K562 (cell line): ENCODE data around the gene FRMD5. TPM values are rescaled to one million over a fixed set of nuclear protein-coding genes. Genes with fewer than 3 reads are reported as not detected.

Experiments used
- ADNP ChIP-seq: fragments of 200-800 bp; sonication (Bioruptor generic); IDR thresholded peaks from 2 replicates; pipeline ENCODE4 v1.6.1; 2016; ENCODE audit warnings: missing genetic modification characterization, missing compliant biosample characterization
- CBX1 ChIP-seq: sonication (generic); IDR thresholded peaks from 2 replicates; pipeline ENCODE4 v1.6.1; 2016; ENCODE audit warnings: antibody characterized with exemption, low read depth, mild to moderate bottlenecking
- CREM ChIP-seq: IDR thresholded peaks from 2 replicates; pipeline ENCODE4 v1.6.1; 2014; ENCODE audit warnings: antibody characterized with exemption, low read depth
- E2F3 ChIP-seq: fragments of 250-450 bp; sonication (Bioruptor Pico); IDR thresholded peaks from 2 replicates; pipeline ENCODE4 v1.4.0; 2020; ENCODE audit warnings: mild to moderate bottlenecking
- GATAD2A ChIP-seq: fragments of 450-650 bp; IDR thresholded peaks from 2 replicates; pipeline ENCODE4 v1.6.1; 2017
- GTF2A2 ChIP-seq: IDR thresholded peaks from 2 replicates; pipeline ENCODE4 v1.6.1; 2016; ENCODE audit warnings: mild to moderate bottlenecking, missing genetic modification characterization, missing compliant biosample characterization
- GTF2F1 ChIP-seq: IDR thresholded peaks from 2 replicates; pipeline ENCODE4 v1.6.1; 2011; ENCODE audit warnings: low read depth, low read length, improper control_type of control experiment
- KDM5B ChIP-seq: fragments of 200-600 bp; sonication (generic); IDR thresholded peaks from 2 replicates; pipeline ENCODE4 v1.6.1; 2012; ENCODE audit warnings: low read depth, mild to moderate bottlenecking, moderate library complexity, low read length, control low read depth, inconsistent platforms; ENCODE audit not compliant: insufficient replicate concordance
- KHSRP ChIP-seq: fragments of 450-650 bp; IDR thresholded peaks from 2 replicates; pipeline ENCODE4 v1.6.1; 2017
- MAFK ChIP-seq: IDR thresholded peaks from 2 replicates; pipeline ENCODE4 v1.6.1; 2011; ENCODE audit warnings: low read length, improper control_type of control experiment
- MTA1 ChIP-seq: fragments of 450-650 bp; IDR thresholded peaks from 2 replicates; pipeline ENCODE4 v1.6.1; 2017; ENCODE audit warnings: borderline replicate concordance
- NELFE ChIP-seq: IDR thresholded peaks from 2 replicates; pipeline ENCODE4 v1.6.1; 2011; ENCODE audit warnings: mild to moderate bottlenecking; ENCODE audit not compliant: insufficient read depth, insufficient read length
- NFIC ChIP-seq: fragments of 450-650 bp; IDR thresholded peaks from 2 replicates; pipeline ENCODE4 v1.6.1; 2017; ENCODE audit warnings: mild to moderate bottlenecking, inconsistent platforms
- PRMT5 ChIP-seq: sonication (generic); formaldehyde crosslinking; IDR thresholded peaks from 2 replicates; pipeline ENCODE4 v1.5.0; 2020; ENCODE audit warnings: missing genetic modification reagents
- RBM17 ChIP-seq: fragments of 200-400 bp; formaldehyde crosslinking; IDR thresholded peaks from 2 replicates; pipeline ENCODE4 v1.6.1; 2017; ENCODE audit warnings: low read depth, mild to moderate bottlenecking, low read length, borderline replicate concordance
- SRSF3 ChIP-seq: fragments of 200-400 bp; formaldehyde crosslinking; IDR thresholded peaks from 2 replicates; pipeline ENCODE4 v1.6.1; 2016; ENCODE audit warnings: mild to moderate bottlenecking, low read length, moderate library complexity; ENCODE audit not compliant: insufficient read depth
- TAF7 ChIP-seq: fragments of 450-650 bp; IDR thresholded peaks from 2 replicates; pipeline ENCODE4 v1.6.1; 2016; ENCODE audit warnings: missing genetic modification characterization, missing compliant biosample characterization
- U2AF2 ChIP-seq: fragments of 200-400 bp; formaldehyde crosslinking; optimal IDR thresholded peaks from 2 replicates; pipeline ENCODE3; 2017; ENCODE audit warnings: low read depth, mild to moderate bottlenecking, low read length
- ZFP36 ChIP-seq: fragments of 150-350 bp; IDR thresholded peaks from 2 replicates; pipeline ENCODE4 v1.6.1; 2018; ENCODE audit warnings: low read length, low read depth; ENCODE audit not compliant: partially characterized antibody
- ZNF174 ChIP-seq: fragments of 250-450 bp; sonication (Bioruptor Pico); IDR thresholded peaks from 2 replicates; pipeline ENCODE4 v1.4.0; 2020; ENCODE audit warnings: mild to moderate bottlenecking
- ZNF175 ChIP-seq: fragments of 200-800 bp; sonication (Bioruptor generic); IDR thresholded peaks from 2 replicates; pipeline ENCODE4 v1.6.1; 2016; ENCODE audit warnings: low read depth, mild to moderate bottlenecking, missing genetic modification characterization, missing compliant biosample characterization
- ZNF24 ChIP-seq: fragments of 450-650 bp; IDR thresholded peaks from 2 replicates; pipeline ENCODE4 v1.6.1; 2016
- ZNF830 ChIP-seq: fragments of 250-450 bp; sonication (Bioruptor Pico); IDR thresholded peaks from 2 replicates; pipeline ENCODE4 v1.5.0; 2021; ENCODE audit warnings: mild to moderate bottlenecking
- polyA plus RNA-seq, 8 experiments: library from polyadenylated mRNA; depleted of rRNA in 4 of 8; stranded (reverse) in 5 of 8; unstranded in 3 of 8; fragments of >200 nt; fragmentation: Nextera tagmentation in 2 of 8; fragmentation: Illumina TruSeq in 1 of 8; extraction: Ambion mirVana in 2 of 8; extraction: Trizol in 1 of 8; gene quantifications; 2 replicates each; pipeline versions ENCODE4 v1.2.1 to v1.2.3, GENCODE V29; 2011 to 2014; ENCODE audit warnings: inconsistent platforms in 1 of 8, missing spikeins in 1 of 8
- total RNA-seq, 7 experiments: library from RNA; depleted of rRNA in 6 of 7; stranded (reverse); fragments of >200 nt in 6 of 7; fragmentation: Illumina TruSeq in 2 of 7; extraction: Trizol in 2 of 7; gene quantifications; 2 replicates each; pipeline versions ENCODE4 v1.2.1 to v1.2.3, GENCODE V29; 2011 to 2021; ENCODE audit warnings: low replicate concordance in 1 of 7
- TF ChIP-seq, protein P1 (sequence below): fragments of 250-450 bp; sonication (Bioruptor Pico); IDR thresholded peaks from 2 replicates; pipeline ENCODE4 v1.8.0; 2021; ENCODE audit warnings: borderline replicate concordance, mild to moderate bottlenecking, moderate library complexity; ENCODE audit not compliant: poor library complexity, severe bottlenecking
- TF ChIP-seq, protein P2 (sequence below): fragments of 450-650 bp; IDR thresholded peaks from 2 replicates; pipeline ENCODE4 v1.6.1; 2018; ENCODE audit not compliant: partially characterized antibody
- TF ChIP-seq, protein P3 (sequence below): fragments of 250-450 bp; sonication (Bioruptor Pico); IDR thresholded peaks from 2 replicates; pipeline ENCODE4 v1.8.0; 2021; ENCODE audit warnings: mild to moderate bottlenecking, moderate library complexity

FRMD5 gene
- total and polyA plus RNA-seq, 9 of the 15 experiments (the other 6 are each of a cell fraction or from before 2014, with no cell fraction given), result 0.13 to 0.38 TPM; not detected in 7

DNA sequence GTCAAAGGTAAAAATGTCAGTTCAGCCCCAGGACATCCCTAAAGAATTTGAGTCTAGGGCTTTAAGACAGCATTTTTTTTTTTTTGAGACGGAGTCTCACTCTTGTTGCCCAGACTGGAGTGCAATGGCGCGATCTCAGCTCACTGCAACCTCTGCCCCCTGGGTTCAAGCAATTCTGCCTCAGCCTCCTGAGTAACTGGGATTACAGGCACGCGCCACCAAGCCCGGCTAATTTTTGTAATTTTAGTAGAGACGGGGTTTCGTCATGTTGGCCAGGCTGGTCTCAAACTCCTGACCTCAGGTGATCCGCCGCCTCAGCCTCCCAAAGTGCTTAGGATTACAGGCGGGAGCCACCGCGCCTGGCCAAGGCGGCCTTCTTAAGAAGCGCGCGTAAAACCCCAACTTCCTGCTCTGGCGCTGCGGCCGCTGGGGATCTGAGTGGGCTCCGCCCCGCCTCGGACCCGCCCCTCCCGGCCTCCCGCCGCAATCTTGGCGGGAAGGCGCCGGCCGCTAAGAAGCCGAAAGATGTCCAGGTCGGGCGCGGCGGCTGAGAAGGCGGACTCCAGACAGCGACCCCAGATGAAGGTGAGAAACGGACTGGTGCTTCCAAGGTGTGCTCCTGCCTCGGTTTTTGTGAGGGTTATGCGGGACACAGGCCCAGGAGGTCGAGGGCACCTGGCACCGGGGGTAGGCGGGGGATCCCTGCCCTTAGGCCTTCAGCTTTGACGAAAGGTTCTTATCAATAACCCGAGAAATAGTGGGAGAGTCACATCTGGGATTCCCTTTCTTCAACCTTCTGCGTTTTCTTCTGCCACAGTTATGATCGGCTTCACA lies 368.3 kb downstream of the FRMD5 start, which contains the start of gene WDR76 (continued):
- TF ChIP-seq U2AF2, result no peak
- TF ChIP-seq CBX1, result peak; percentile 76
- TF ChIP-seq ZNF175 (CRISPR knock-in tag), result peak; percentile 72
- TF ChIP-seq ADNP (tag), result peak; percentile 83; the same call in 1 of the 2 replicates
- TF ChIP-seq ZNF174, result no peak
- peak; percentile 98 for TF ChIP-seq E2F3
- TF ChIP-seq SRSF3, result no peak
- TF ChIP-seq, protein P1, sequence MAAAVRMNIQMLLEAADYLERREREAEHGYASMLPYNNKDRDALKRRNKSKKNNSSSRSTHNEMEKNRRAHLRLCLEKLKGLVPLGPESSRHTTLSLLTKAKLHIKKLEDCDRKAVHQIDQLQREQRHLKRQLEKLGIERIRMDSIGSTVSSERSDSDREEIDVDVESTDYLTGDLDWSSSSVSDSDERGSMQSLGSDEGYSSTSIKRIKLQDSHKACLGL (CRISPR knock-in tag), result no peak
- TF ChIP-seq CREM, result no peak
- 0 out of 2 replicates have a peak, but pooled peaks have one; percentile 34 for TF ChIP-seq TAF7 (tag)
- peak; percentile 57 for TF ChIP-seq KDM5B
- TF ChIP-seq, protein P2, sequence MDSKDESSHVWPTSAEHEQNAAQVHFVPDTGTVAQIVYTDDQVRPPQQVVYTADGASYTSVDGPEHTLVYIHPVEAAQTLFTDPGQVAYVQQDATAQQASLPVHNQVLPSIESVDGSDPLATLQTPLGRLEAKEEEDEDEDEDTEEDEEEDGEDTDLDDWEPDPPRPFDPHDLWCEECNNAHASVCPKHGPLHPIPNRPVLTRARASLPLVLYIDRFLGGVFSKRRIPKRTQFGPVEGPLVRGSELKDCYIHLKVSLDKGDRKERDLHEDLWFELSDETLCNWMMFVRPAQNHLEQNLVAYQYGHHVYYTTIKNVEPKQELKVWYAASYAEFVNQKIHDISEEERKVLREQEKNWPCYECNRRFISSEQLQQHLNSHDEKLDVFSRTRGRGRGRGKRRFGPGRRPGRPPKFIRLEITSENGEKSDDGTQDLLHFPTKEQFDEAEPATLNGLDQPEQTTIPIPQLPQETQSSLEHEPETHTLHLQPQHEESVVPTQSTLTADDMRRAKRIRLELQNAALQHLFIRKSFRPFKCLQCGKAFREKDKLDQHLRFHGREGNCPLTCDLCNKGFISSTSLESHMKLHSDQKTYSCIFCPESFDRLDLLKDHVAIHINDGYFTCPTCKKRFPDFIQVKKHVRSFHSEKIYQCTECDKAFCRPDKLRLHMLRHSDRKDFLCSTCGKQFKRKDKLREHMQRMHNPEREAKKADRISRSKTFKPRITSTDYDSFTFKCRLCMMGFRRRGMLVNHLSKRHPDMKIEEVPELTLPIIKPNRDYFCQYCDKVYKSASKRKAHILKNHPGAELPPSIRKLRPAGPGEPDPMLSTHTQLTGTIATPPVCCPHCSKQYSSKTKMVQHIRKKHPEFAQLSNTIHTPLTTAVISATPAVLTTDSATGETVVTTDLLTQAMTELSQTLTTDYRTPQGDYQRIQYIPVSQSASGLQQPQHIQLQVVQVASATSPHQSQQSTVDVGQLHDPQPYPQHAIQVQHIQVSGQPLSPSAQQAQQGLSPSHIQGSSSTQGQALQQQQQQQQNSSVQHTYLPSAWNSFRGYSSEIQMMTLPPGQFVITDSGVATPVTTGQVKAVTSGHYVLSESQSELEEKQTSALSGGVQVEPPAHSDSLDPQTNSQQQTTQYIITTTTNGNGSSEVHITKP, result no peak
- no peak for TF ChIP-seq KHSRP
- TF ChIP-seq GATAD2A, result no peak
- TF ChIP-seq RBM17, result no peak
- TF ChIP-seq, protein P3, sequence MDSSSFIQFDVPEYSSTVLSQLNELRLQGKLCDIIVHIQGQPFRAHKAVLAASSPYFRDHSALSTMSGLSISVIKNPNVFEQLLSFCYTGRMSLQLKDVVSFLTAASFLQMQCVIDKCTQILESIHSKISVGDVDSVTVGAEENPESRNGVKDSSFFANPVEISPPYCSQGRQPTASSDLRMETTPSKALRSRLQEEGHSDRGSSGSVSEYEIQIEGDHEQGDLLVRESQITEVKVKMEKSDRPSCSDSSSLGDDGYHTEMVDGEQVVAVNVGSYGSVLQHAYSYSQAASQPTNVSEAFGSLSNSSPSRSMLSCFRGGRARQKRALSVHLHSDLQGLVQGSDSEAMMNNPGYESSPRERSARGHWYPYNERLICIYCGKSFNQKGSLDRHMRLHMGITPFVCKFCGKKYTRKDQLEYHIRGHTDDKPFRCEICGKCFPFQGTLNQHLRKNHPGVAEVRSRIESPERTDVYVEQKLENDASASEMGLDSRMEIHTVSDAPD, result no peak
- TF ChIP-seq ZNF24, result peak; percentile 54; the same call in 1 of the 2 replicates
- no peak for TF ChIP-seq ZFP36
- peak; percentile 62; the same call in 1 of the 2 replicates for TF ChIP-seq GTF2F1
- TF ChIP-seq NELFE, result no peak
- TF ChIP-seq PRMT5 (CRISPR knock-in tag), result no peak
- no peak for TF ChIP-seq MTA1
- TF ChIP-seq MAFK, result no peak
- TF ChIP-seq ZNF830 (CRISPR knock-in tag), result no peak
- peak; percentile 45; the same call in 1 of the 2 replicates for TF ChIP-seq NFIC
- no peak for TF ChIP-seq GTF2A2 (tag)
